Vagina (tissue), 2 donors: ENCODE measurements around the gene MT1E.

ENCODE experiments used
- CTCF ChIP-seq, 3 experiments: fragments of 450-650 bp in 2 of 3; fragments of 200-600 bp in 1 of 3; sonication (generic) in 1 of 3; IDR thresholded peaks; one replicate each; pipeline ENCODE4 v1.5.1; 2017 to 2019; ENCODE audit warnings: antibody characterized with exemption in 3 of 3, mild to moderate bottlenecking in 2 of 3, moderate library complexity in 2 of 3
- POLR2A ChIP-seq, 2 donors: fragments of 450-650 bp; IDR thresholded peaks; one replicate each; pipeline ENCODE4 v1.6.1; 2017; ENCODE audit warnings: antibody characterized with exemption in 2 of 2, mild to moderate bottlenecking in 2 of 2, moderate library complexity in 2 of 2

- TF ChIP-seq CTCF (IDR thresholded peaks at IDR 0.05) (no peak), POLR2A (IDR thresholded peaks at IDR 0.05) (no peak)
Measured at GRCh38 chr16:56629531-56629930, 4.0 kb downstream of the MT1E start.
